Activated CD4-positive, alpha-beta T cell treated with anti-CD3 and anti-CD28 coated beads, Interleukin-10, Interleukin-2, amounts not matched to agents 100 ng/mL and 50 ng/mL, durations not matched to agents 16 hours and 8 hours (primary cell): Measurements from ENCODE around the gene PRDM7.
"Not testable (repeated sequence)": the region's sequence is repeated elsewhere in the genome, so short reads cannot be mapped to it uniquely, and the experiment has no call there.

ENCODE experiments used
- DNase-seq: peaks from one replicate; pipeline ENCODE4 v3.0.0-alpha.2; 2020

The PRDM7 gene

GRCh38 chr16:90070440-90070839 is 6.7 kb downstream of the PRDM7 start:
- no peak for DNase-seq

GRCh38 chr16:90061437-90061836 is 15.7 kb downstream of the PRDM7 start:
- DNase-seq, result no peak

- peak; percentile 21 for DNase-seq
These were observed 19.4 kb downstream of the PRDM7 start for GRCh38 chr16:90057738-90058173.

- not testable (repeated sequence) for DNase-seq
These were observed 20.6 kb downstream of the PRDM7 start for GRCh38 chr16:90056521-90056920.

- DNase-seq, result no peak
These were observed 21.8 kb downstream of the PRDM7 start for GRCh38 chr16:90055371-90055770.

GRCh38 chr16:90054554-90054953 is 22.6 kb downstream of the PRDM7 start:
- no peak for DNase-seq

GRCh38 chr16:90053902-90054500 is 23.1 kb downstream of the PRDM7 start:
- DNase-seq, result no peak

- DNase-seq, result no peak
These were observed 26.2 kb downstream of the PRDM7 start for GRCh38 chr16:90050969-90051368.

- no peak for DNase-seq
These were observed 28.3 kb downstream of the PRDM7 start for GRCh38 chr16:90048737-90049330.

GRCh38 chr16:90048347-90048722 is 28.8 kb downstream of the PRDM7 start:
- no peak for DNase-seq

- DNase-seq, result no peak
These were observed 29.3 kb downstream of the PRDM7 start for GRCh38 chr16:90047714-90048346.

- DNase-seq, result no peak
These were observed 30.0 kb downstream of the PRDM7 start for GRCh38 chr16:90046971-90047713.

GRCh38 chr16:90046122-90046970 is 30.8 kb downstream of the PRDM7 start:
- no peak for DNase-seq

GRCh38 chr16:90044111-90044551 is 33.0 kb downstream of the PRDM7 start:
- DNase-seq, result no peak

GRCh38 chr16:90043526-90043925 is 33.6 kb downstream of the PRDM7 start:
- no peak for DNase-seq

GRCh38 chr16:90042946-90043514 is 34.1 kb downstream of the PRDM7 start:
- no peak for DNase-seq

GRCh38 chr16:90041896-90042473 is 35.1 kb downstream of the PRDM7 start:
- DNase-seq, result no peak

GRCh38 chr16:90040152-90041023 is 36.7 kb downstream of the PRDM7 start:
- DNase-seq, result no peak

- no peak for DNase-seq
These were observed 39.9 kb downstream of the PRDM7 start for GRCh38 chr16:90037276-90037675.

- no peak for DNase-seq
These were observed 41.2 kb downstream of the PRDM7 start for GRCh38 chr16:90035902-90036301.

GRCh38 chr16:90034504-90034903 is 42.6 kb downstream of the PRDM7 start:
- no peak for DNase-seq
